HG03460 (cell line): Measurements from ENCODE around the gene FARS2.

Source experiments
- ATAC-seq: cut with Tn5 transposase; IDR thresholded peaks from one replicate; pipeline ENCODE4 v1.9.1; 2021; ENCODE audit not compliant: unreplicated experiment

The FARS2 gene

GRCh38 chr6:5285081-5285480 is 23.8 kb downstream of the FARS2 start:
- ATAC-seq: no peak

GRCh38 chr6:5285526-5285925 is 24.2 kb downstream of the FARS2 start:
- no peak for ATAC-seq

- no peak for ATAC-seq
Observed at GRCh38 chr6:5286780-5287179, 25.5 kb downstream of the FARS2 start.

- ATAC-seq: no peak
Observed at GRCh38 chr6:5287205-5287965, 26.1 kb downstream of the FARS2 start.

GRCh38 chr6:5287966-5288297 is 26.6 kb downstream of the FARS2 start:
- ATAC-seq: no peak

- no peak for ATAC-seq
Observed at GRCh38 chr6:5290097-5290496, 28.8 kb downstream of the FARS2 start.

GRCh38 chr6:5290500-5290899 is 29.2 kb downstream of the FARS2 start:
- no peak for ATAC-seq

- ATAC-seq: no peak
Observed at GRCh38 chr6:5292154-5292553, 30.8 kb downstream of the FARS2 start.

GRCh38 chr6:5293692-5294091 is 32.4 kb downstream of the FARS2 start:
- ATAC-seq: no peak

GRCh38 chr6:5294392-5295211 is 33.3 kb downstream of the FARS2 start:
- ATAC-seq: no peak

GRCh38 chr6:5295623-5296022 is 34.3 kb downstream of the FARS2 start:
- no peak for ATAC-seq

GRCh38 chr6:5300206-5300764 is 39.0 kb downstream of the FARS2 start:
- no peak for ATAC-seq

GRCh38 chr6:5302220-5302946 is 41.1 kb downstream of the FARS2 start:
- peak; percentile 92 for ATAC-seq

GRCh38 chr6:5302995-5303622 is 41.8 kb downstream of the FARS2 start:
- ATAC-seq: peak; percentile 73

- ATAC-seq: no peak
Observed at GRCh38 chr6:5303682-5304081, 42.4 kb downstream of the FARS2 start.

GRCh38 chr6:5305968-5306626 is 44.8 kb downstream of the FARS2 start:
- no peak for ATAC-seq

- ATAC-seq: no peak
Observed at GRCh38 chr6:5307058-5307457, 45.7 kb downstream of the FARS2 start.

- ATAC-seq: no peak
Observed at GRCh38 chr6:5308066-5308465, 46.8 kb downstream of the FARS2 start.

GRCh38 chr6:5314191-5314865 is 53.0 kb downstream of the FARS2 start:
- ATAC-seq: peak; percentile 76

- no peak for ATAC-seq
Observed at GRCh38 chr6:5315881-5316280, 54.6 kb downstream of the FARS2 start.
